Thoracic aorta (tissue), 2 donors: Measurements from ENCODE around the gene ZNF3. TPM values are rescaled to one million over a fixed set of nuclear protein-coding genes. Genes with fewer than 3 reads are reported as not detected.

Source experiments
- ATAC-seq: fragments of 150-250 bp; one replicate; pipeline ENCODE4 v1.8.0; 2017; ENCODE audit warnings: low read depth; ENCODE audit not compliant: insufficient number of reproducible peaks, low FRiP score
- DNase-seq: peaks from one replicate; pipeline ENCODE4 v3.0.0-alpha.2; 2020; ENCODE audit warnings: low spot score
- H3K27ac ChIP-seq, 2 donors: fragments of 200-600 bp; sonication (generic); 1 replicate in 1 of 2; 2 replicates in 1 of 2; pipeline ENCODE4 v1.5.1; 2016; ENCODE audit warnings: mild to moderate bottlenecking in 2 of 2, moderate library complexity in 2 of 2
- H3K27me3 ChIP-seq: fragments of 200-600 bp; sonication (generic); replicated peaks from 2 replicates; pipeline ENCODE4 v1.6.0; 2016; ENCODE audit warnings: mild to moderate bottlenecking; ENCODE audit not compliant: insufficient read depth
- H3K36me3 ChIP-seq: fragments of 200-600 bp; sonication (generic); one replicate; pipeline ENCODE4 v1.5.1; 2016
- H3K4me1 ChIP-seq, 2 donors: fragments of 200-600 bp; sonication (generic); 1 replicate in 1 of 2; 2 replicates in 1 of 2; pipeline versions ENCODE4 v1.5.1 to v1.6.0; 2016; ENCODE audit warnings: low read depth in 2 of 2, mild to moderate bottlenecking in 1 of 2; ENCODE audit not compliant: control insufficient read depth in 1 of 2
- H3K4me3 ChIP-seq: fragments of 200-600 bp; sonication (generic); 2 replicates; pipeline ENCODE4 v1.5.1; 2016; ENCODE audit warnings: mild to moderate bottlenecking
- H3K9me3 ChIP-seq: fragments of 200-600 bp; sonication (generic); 2 replicates; pipeline ENCODE4 v1.5.1; 2016
- CTCF ChIP-seq: fragments of 200-600 bp; sonication (generic); IDR thresholded peaks from one replicate; pipeline ENCODE4 v1.5.1; 2019; ENCODE audit warnings: antibody characterized with exemption
- total RNA-seq, 2 donors: library from RNA; depleted of rRNA; stranded (reverse); fragments of >200 nt; gene quantifications; one replicate each; pipeline versions ENCODE4 v1.1.0 to v1.2.3, GENCODE V29; 2016

ZNF3 gene
- total RNA-seq, 2 donors from 2014 or later: 15.2 to 29.6 TPM

DNA sequence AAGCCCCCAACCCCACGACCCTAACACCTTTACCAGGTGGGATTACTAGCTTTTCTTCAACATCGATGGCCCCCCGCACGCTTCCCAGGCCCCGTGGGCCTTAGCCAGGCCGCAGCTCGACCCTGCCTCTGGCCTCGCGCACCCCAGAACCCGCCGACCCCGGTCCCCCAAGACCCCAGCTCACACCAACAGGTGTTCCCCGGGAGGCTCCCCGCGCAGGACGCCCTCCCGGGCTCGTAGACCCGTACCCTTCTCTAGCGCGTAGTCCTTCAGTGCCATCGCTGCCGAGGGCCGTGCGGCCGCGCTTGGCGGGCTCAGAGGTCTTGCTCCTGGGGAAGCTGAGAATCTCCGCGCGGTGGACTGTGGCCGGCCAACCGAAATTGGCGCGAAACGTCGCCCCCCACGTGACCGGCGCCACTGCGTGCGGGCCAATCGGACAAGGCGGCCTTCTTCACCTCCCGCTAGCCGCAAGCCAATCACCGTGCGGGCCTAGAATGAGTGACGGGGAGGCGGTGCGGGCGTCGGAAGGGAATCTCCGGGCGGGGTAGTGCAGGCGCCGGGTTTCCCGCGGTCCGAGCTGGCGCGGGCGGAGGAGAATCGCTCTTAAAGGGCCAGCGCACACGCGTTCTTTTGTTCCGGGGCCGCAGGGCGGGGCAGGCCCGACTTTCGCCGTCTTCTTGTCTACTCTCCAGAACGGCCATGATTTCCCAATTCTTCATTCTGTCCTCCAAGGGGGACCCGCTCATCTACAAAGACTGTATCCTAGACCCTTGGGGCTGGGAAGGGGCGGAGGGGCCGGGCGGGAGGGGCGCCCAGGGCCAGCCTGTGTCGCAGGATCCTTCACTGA is 19.7 kb upstream of the ZNF3 start, which contains the start of the genes AP4M1 and MCM7:
TSS of gene AP4M1 (plus strand) at position 628 of the 847 bp plus-strand sequence. CDS start at position 700, 72 bp downstream.
TSS of gene MCM7 (minus strand) at position 382 of the 847 bp plus-strand sequence. CDS start at position 279, 103 bp downstream.
- no peak for TF ChIP-seq CTCF
- no peaks in the 10 kb centered on the region for H3K27me3 ChIP-seq
- peaks cover 12 to 20% of the 10 kb centered on the region in 2 donors for H3K4me1 ChIP-seq
- DNase-seq (peak; percentile 96), ATAC-seq (peak; percentile 64)
- peak within 1 kb of the TSS; percentile 81 to 90 for H3K27ac ChIP-seq
- no peaks in the 10 kb centered on the region for H3K9me3 ChIP-seq
- H3K36me3 ChIP-seq: peaks cover 44% of the 10 kb centered on the region
- peak within 1 kb of the TSS; percentile 97 for H3K4me3 ChIP-seq

- H3K27me3 ChIP-seq: no peaks in the 10 kb centered on the region
- ATAC-seq (peak; percentile 47), DNase-seq (peak; percentile 67)
- H3K36me3 ChIP-seq: peaks cover 41% of the 10 kb centered on the region
- H3K9me3 ChIP-seq: no peaks in the 10 kb centered on the region
- H3K27ac ChIP-seq: peak overlapping the region; percentile 81 to 88
- TF ChIP-seq CTCF: no peak
- H3K4me1 ChIP-seq: peaks cover 12 to 20% of the 10 kb centered on the region in 2 donors
- H3K4me3 ChIP-seq: peak overlapping the region; percentile 97
Observed at GRCh38 chr7:100100420-100101015, 19.0 kb upstream of the ZNF3 start.

DNA sequence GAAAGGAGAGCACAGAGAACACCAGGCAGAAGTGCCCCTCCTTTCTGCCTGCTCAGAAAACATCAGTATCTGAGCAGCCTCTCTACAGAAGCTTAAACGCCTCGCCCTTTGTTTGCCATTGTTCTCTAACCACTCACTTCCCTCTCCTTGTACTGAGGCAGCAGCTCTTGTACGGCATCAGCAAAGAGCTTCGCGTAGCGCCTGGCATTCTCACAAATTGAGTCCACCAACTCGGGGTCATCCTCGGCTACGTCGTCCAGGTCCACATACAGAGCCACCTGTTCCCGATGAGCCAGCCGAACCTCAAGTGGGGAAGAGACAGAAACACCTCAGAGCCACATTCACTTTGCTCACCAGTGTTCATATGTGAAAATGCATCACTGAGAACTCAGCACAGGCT is 17.9 kb upstream of the ZNF3 start:
- H3K36me3 ChIP-seq: peaks cover 49% of the 10 kb centered on the region

GRCh38 chr7:100098913-100099312 is 17.4 kb upstream of the ZNF3 start:
- H3K36me3 ChIP-seq: peaks cover 51% of the 10 kb centered on the region

More for the DNA sequence above, 17.9 kb upstream of the ZNF3 start:
- no peak for ATAC-seq
- Histone ChIP-seq H3K9me3 (no peaks in the 10 kb centered on the region), H3K27me3 (no peaks in the 10 kb centered on the region), H3K4me1 (peaks cover 12 to 20% of the 10 kb centered on the region in 2 donors), H3K27ac (peak overlapping the region in 1 of 2 donors; percentile 81), H3K4me3 (peak overlapping the region; percentile 97)
- DNase-seq: no peak
- no peak for TF ChIP-seq CTCF

More at GRCh38 chr7:100098913-100099312, 17.4 kb upstream of the ZNF3 start:
- Histone ChIP-seq H3K27ac (no peak overlapping the region), H3K4me1 (peaks cover 12 to 20% of the 10 kb centered on the region in 2 donors), H3K9me3 (no peaks in the 10 kb centered on the region), H3K4me3 (no peak overlapping the region), H3K27me3 (no peaks in the 10 kb centered on the region)
- TF ChIP-seq CTCF: no peak
- DNase-seq: no peak
- ATAC-seq: no peak
